Body of pancreas (tissue), 4 donors: ENCODE results near the gene CEP112.

Experiments used
- POLR2A ChIP-seq, 3 donors: fragments of 450-650 bp; IDR thresholded peaks; one replicate each; pipeline ENCODE4 v1.6.1; 2016; ENCODE audit warnings: antibody characterized with exemption in 3 of 3, mild to moderate bottlenecking in 2 of 3
- TF ChIP-seq, protein P1 (sequence below), 7 experiments: fragments of 450-650 bp in 4 of 7; fragments of 200-600 bp in 3 of 7; sonication (generic) in 3 of 7; IDR thresholded peaks; one replicate each; pipeline ENCODE4 v1.5.1; 2016 to 2019; ENCODE audit warnings: antibody characterized with exemption in 7 of 7

GRCh38 chr17:65759532-65759931 lies 432.4 kb downstream of the CEP112 start:
- TF ChIP-seq, protein P1, sequence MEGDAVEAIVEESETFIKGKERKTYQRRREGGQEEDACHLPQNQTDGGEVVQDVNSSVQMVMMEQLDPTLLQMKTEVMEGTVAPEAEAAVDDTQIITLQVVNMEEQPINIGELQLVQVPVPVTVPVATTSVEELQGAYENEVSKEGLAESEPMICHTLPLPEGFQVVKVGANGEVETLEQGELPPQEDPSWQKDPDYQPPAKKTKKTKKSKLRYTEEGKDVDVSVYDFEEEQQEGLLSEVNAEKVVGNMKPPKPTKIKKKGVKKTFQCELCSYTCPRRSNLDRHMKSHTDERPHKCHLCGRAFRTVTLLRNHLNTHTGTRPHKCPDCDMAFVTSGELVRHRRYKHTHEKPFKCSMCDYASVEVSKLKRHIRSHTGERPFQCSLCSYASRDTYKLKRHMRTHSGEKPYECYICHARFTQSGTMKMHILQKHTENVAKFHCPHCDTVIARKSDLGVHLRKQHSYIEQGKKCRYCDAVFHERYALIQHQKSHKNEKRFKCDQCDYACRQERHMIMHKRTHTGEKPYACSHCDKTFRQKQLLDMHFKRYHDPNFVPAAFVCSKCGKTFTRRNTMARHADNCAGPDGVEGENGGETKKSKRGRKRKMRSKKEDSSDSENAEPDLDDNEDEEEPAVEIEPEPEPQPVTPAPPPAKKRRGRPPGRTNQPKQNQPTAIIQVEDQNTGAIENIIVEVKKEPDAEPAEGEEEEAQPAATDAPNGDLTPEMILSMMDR (IDR thresholded peaks at IDR 0.05): no peak
- TF ChIP-seq POLR2A (IDR thresholded peaks at IDR 0.05): no peak
